22Rv1 (cell line): ENCODE results near the gene JADE1.

Experiments used
- CTCF ChIP-seq: fragments of 450-650 bp; IDR thresholded peaks from 2 replicates; pipeline ENCODE4 v1.5.1; 2017; ENCODE audit warnings: mild to moderate bottlenecking
- ZFX ChIP-seq: fragments of 450-650 bp; IDR thresholded peaks from 2 replicates; pipeline ENCODE4 v1.6.1; 2017; ENCODE audit warnings: antibody characterized with exemption, borderline replicate concordance

DNA sequence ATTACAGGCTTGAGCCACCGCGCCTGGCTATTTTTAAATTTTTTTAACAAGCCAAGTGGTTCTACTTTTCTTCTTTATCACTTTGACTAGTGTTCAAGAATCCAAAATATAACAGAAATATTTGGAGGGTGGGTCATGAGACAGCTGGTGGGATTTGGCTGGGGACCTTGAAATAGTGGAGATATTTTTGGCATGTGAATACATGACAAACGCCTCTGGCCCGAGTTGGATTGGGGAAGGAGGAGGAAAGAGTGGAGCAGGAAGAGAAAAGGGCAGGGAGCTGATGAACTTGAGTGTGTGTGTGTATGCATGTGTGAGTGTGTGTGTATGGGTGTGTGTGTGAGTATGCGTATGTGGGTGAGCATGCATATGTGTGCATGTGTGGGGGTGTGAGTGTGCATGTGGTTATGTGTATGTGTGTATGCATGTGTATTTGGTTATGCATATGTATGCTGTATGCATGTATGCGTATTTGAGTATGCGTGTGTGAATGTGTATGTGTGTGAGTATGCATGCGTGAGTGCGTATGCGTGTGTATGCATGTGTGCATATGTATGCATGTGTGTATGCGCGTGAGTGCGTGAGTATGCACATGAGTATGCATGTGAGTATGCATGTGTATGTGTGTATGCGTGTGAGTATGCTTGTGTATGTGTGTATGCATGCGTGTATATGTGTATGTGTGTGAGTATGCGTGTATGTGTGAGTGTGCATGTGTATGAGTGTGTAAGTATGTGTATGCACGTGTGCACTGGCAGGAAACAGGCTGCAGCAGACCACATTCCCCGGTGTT is 49.6 kb downstream of the JADE1 start:
- TF ChIP-seq CTCF = no peak
- TF ChIP-seq ZFX = no peak
